HG03520 (cell line): Measurements from ENCODE around the gene ZBTB17.

Source experiments
- ATAC-seq: cut with Tn5 transposase; IDR thresholded peaks from one replicate; pipeline ENCODE4 v1.9.1; 2021; ENCODE audit warnings: mild to moderate bottlenecking, moderate library complexity; ENCODE audit not compliant: unreplicated experiment

Gene ZBTB17

GRCh38 chr1:15962671-15963362 lies 13.1 kb downstream of the ZBTB17 start:
- ATAC-seq = no peak

GRCh38 chr1:15962176-15962575 lies 13.7 kb downstream of the ZBTB17 start:
- ATAC-seq = no peak

GRCh38 chr1:15961492-15961891 lies 14.4 kb downstream of the ZBTB17 start:
- ATAC-seq = no peak

- no peak for ATAC-seq
Measured at GRCh38 chr1:15960808-15961207, 15.1 kb downstream of the ZBTB17 start.

- ATAC-seq = no peak
Measured at GRCh38 chr1:15959827-15960446, 16.0 kb downstream of the ZBTB17 start.

- no peak for ATAC-seq
Measured at GRCh38 chr1:15959424-15959823, 16.5 kb downstream of the ZBTB17 start.

- ATAC-seq = no peak
Measured at GRCh38 chr1:15958793-15959192, 17.1 kb downstream of the ZBTB17 start.

- ATAC-seq = no peak
Measured at GRCh38 chr1:15958111-15958510, 17.8 kb downstream of the ZBTB17 start.

GRCh38 chr1:15957221-15958095 lies 18.4 kb downstream of the ZBTB17 start:
- no peak for ATAC-seq

GRCh38 chr1:15956150-15956549 lies 19.8 kb downstream of the ZBTB17 start:
- ATAC-seq = no peak

GRCh38 chr1:15955552-15955951 lies 20.3 kb downstream of the ZBTB17 start:
- ATAC-seq = no peak

GRCh38 chr1:15954316-15954715 lies 21.6 kb downstream of the ZBTB17 start:
- no peak for ATAC-seq

GRCh38 chr1:15953791-15954241 lies 22.1 kb downstream of the ZBTB17 start:
- no peak for ATAC-seq

- ATAC-seq = no peak
Measured at GRCh38 chr1:15953294-15953771, 22.6 kb downstream of the ZBTB17 start.

GRCh38 chr1:15952317-15953258 lies 23.3 kb downstream of the ZBTB17 start:
- no peak for ATAC-seq

GRCh38 chr1:15951341-15952153 lies 24.4 kb downstream of the ZBTB17 start:
- ATAC-seq = no peak

- no peak for ATAC-seq
Measured at GRCh38 chr1:15950763-15951295, 25.1 kb downstream of the ZBTB17 start.

GRCh38 chr1:15950302-15950701 lies 25.6 kb downstream of the ZBTB17 start:
- no peak for ATAC-seq
